GM19463 (cell line): Measurements from ENCODE around the gene PCNX1.
"Not testable (repeated sequence)": the region's sequence is repeated elsewhere in the genome, so short reads cannot be mapped to it uniquely, and the experiment has no call there.

ENCODE experiments used
- ATAC-seq: cut with Tn5 transposase; IDR thresholded peaks from one replicate; pipeline ENCODE4 v1.9.1; 2021; ENCODE audit warnings: mild to moderate bottlenecking, moderate library complexity; ENCODE audit not compliant: unreplicated experiment

The PCNX1 gene

DNA sequence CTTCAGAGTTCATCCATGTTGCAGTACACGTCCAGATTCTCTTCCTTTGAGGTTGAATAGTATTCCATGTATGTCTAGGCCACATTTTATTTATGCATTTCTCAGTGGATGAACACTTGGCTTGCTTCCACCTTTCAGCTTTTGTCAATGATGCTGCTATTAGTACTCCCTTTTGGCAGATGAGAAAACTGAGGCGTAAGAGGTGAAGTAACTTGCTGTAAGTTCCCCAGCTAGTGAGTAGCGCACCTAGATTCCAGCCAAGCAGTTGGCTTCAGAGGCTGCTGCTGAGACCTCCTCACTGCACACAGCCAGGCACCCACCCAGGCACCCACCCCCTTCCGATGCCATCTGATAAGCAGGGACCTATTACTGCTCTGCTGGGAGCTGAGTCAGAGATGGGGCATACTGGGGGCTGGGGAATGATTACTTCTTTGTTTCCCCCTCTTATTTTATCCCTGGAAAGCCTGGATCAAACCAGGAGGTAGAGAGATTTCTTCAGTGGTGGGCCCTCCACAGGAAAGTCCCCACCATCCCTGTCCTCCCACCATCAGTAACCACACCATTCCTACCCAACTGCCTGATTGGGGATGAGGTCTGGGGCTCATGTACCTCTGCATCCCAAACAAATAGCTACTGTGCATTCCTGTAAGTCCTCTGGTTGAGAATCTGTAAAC, 234.6 kb downstream of the PCNX1 start:
- no peak for ATAC-seq

GRCh38 chr14:71142375-71143038, 235.2 kb downstream of the PCNX1 start:
- ATAC-seq, result no peak

- no peak for ATAC-seq
These were observed 236.4 kb downstream of the PCNX1 start for GRCh38 chr14:71143381-71144290.

- not testable (repeated sequence) for ATAC-seq
These were observed 240.1 kb downstream of the PCNX1 start for GRCh38 chr14:71147335-71147734.

GRCh38 chr14:71148627-71149026, 241.4 kb downstream of the PCNX1 start:
- no peak for ATAC-seq

- no peak for ATAC-seq
These were observed 243.5 kb downstream of the PCNX1 start for GRCh38 chr14:71150737-71151136.

- no peak for ATAC-seq
These were observed 248.5 kb downstream of the PCNX1 start for GRCh38 chr14:71155743-71156142.

- ATAC-seq, result no peak
These were observed 256.0 kb downstream of the PCNX1 start for GRCh38 chr14:71163050-71163841.

DNA sequence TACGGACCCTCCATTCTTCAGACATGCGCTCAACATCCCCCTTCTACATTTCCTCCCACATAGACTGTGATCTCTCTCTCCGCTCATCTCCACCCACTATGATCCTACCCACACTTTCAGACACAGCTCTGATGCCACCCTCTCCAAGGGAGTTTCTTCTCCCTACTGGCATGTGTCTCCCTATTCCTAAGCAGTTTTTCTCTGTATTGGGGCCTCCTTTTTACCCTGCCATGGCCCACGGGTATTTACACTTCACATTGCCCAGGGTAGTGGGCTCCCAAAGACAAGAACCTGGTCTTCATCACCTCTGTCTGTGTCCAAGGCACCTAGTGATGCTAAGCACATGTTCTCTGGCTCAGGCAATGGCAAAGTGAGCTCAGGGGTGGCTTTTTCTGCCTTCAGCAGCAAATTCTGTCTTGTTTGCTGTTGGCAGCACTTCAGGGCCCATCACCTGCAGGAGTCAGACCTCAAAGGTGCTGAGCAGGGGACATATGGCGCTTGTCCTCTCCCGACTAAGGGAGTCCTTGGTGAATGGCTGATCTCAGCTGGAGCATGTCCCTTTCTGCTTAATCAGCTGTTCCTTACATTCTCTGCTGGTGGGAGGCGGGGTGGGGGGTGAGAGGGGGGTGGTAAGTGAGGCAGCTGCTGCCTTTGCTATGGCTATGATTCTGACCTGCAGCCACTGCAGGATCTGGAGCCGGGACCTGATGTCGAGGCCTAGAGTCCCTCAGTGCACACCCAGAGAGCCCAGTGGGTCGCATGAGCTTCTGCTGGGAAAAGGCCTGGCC, 256.8 kb downstream of the PCNX1 start:
- ATAC-seq, result no peak
